Measurements from ENCODE around the gene EEFSEC.

The EEFSEC gene

GRCh38 chr3:128153156-128154041 lies at the start of gene EEFSEC:
Gene EEFSEC (plus strand): TSS chr3:128153481. CDS start chr3:128153508, 27 bp downstream.
- DNase-seq (ENCODE audit: low read depth), result peak; percentile 71

GRCh38 chr3:128107834-128108233 lies 45.4 kb upstream of the EEFSEC start:
- no peak for DNase-seq (ENCODE audit: low read depth)

GRCh38 chr3:128111147-128111546 lies 42.1 kb upstream of the EEFSEC start:
- no peak for DNase-seq (ENCODE audit: low read depth)

- peak; percentile 87 for DNase-seq (ENCODE audit: low read depth)
Measured at GRCh38 chr3:128112357-128112968, 40.8 kb upstream of the EEFSEC start.

- no peak for DNase-seq (ENCODE audit: low read depth)
Measured at GRCh38 chr3:128113817-128114794, 39.2 kb upstream of the EEFSEC start.

- DNase-seq (ENCODE audit: low read depth), result no peak
Measured at GRCh38 chr3:128122013-128122412, 31.3 kb upstream of the EEFSEC start.

GRCh38 chr3:128123156-128123537 lies 30.1 kb upstream of the EEFSEC start:
- DNase-seq (ENCODE audit: low read depth), result no peak

GRCh38 chr3:128123538-128124368 lies 29.5 kb upstream of the EEFSEC start, which contains the start of gene RUVBL1:
Gene RUVBL1 (minus strand): TSS chr3:128123812. CDS start chr3:128123724, 88 bp downstream.
- DNase-seq (ENCODE audit: low read depth), result peak; percentile 98

GRCh38 chr3:128127236-128127635 lies 26.0 kb upstream of the EEFSEC start:
- DNase-seq (ENCODE audit: low read depth), result no peak

GRCh38 chr3:128128251-128128650 lies 25.0 kb upstream of the EEFSEC start:
- no peak for DNase-seq (ENCODE audit: low read depth)

GRCh38 chr3:128131897-128132646 lies 21.2 kb upstream of the EEFSEC start:
- DNase-seq (ENCODE audit: low read depth), result no peak

GRCh38 chr3:128133273-128133883 lies 19.9 kb upstream of the EEFSEC start:
- peak; percentile 86 for DNase-seq (ENCODE audit: low read depth)

GRCh38 chr3:128143496-128143895 lies 9.8 kb upstream of the EEFSEC start:
- no peak for DNase-seq (ENCODE audit: low read depth)

GRCh38 chr3:128144512-128145187 lies 8.6 kb upstream of the EEFSEC start:
- DNase-seq (ENCODE audit: low read depth), result no peak

GRCh38 chr3:128145279-128145678 lies 8.0 kb upstream of the EEFSEC start:
- DNase-seq (ENCODE audit: low read depth), result no peak

GRCh38 chr3:128146201-128146600 lies 7.1 kb upstream of the EEFSEC start:
- no peak for DNase-seq (ENCODE audit: low read depth)

GRCh38 chr3:128149650-128150049 lies 3.6 kb upstream of the EEFSEC start:
- no peak for DNase-seq (ENCODE audit: low read depth)

GRCh38 chr3:128151758-128152274 lies 1.5 kb upstream of the EEFSEC start:
- no peak for DNase-seq (ENCODE audit: low read depth)

Measured in amniotic epithelial cell (primary cell).